NOMO-1 treated with DMSO at 0.1 percent for 48 hours (cell line): Measurements from ENCODE around the gene SNED1.

Experiments
- DNase-seq: peaks from one replicate; lab custom pipeline; 2025; ENCODE audit not compliant: unreplicated experiment; lab: John Stamatoyannopoulos, UW

SNED1 gene

DNA sequence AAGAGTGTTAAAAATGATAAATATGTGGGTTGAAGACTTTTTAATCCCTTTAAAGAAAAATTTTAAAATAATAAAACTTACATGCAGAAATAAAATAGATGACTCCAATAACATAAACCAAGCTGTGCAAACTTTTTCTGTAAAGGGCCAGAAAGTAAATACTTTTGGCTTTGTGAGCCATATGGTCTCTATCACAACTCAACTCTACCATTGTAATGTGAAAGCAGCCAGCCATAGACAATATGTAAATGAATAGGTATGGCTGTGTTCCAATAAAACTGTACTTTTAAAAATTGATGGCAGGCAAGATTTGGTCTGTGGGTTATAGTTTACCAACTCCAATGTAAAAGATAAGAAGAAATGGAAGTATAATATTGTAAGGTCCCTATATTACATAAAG is 45.2 kb downstream of the SNED1 start:
- no peak for DNase-seq

- no peak for DNase-seq
These were observed 49.0 kb downstream of the SNED1 start for GRCh38 chr2:241047253-241048010.

GRCh38 chr2:241048149-241048948 is 49.9 kb downstream of the SNED1 start:
- DNase-seq: no peak

- DNase-seq: no peak
These were observed 50.5 kb downstream of the SNED1 start for GRCh38 chr2:241048949-241049343.

DNA sequence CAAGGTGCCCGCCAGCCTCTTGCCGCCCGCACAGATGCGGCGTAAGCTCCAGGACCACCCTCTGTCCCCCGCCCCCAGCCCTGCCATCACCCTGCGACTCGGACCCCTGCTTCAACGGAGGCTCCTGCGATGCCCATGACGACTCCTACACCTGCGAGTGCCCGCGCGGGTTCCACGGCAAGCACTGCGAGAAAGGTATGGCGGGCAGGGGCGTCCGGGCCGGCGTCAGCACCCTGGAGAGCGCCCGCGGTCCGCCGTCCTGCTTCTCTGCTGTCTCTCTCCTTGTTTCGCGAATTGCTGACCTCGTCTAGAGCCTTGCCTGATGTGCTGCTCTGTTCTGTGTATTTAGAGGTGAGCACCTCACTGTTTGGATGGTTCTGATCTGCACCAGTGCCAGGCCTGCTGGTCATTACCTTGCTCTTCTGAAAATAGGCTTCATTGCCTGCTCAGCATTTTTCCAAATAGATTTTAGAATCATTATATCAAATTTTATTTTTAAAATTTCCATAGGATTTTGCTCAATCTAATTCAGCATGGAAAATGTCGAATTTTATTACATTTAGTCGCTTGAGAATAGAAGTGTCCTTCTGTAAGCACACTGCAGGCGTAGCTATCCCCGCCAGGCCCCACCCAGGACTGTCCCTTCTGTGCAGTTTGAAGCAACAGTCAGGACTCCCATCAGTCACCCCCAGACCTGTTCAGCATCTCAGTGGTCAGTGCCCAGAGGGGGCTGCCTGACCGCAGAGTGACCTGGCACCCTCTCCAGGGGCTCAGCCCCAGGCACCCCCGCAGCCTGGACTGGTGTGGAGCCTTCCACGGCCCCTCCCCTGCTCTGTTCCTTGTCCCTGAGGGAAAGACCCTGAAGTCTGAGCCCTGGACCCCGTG is 51.6 kb downstream of the SNED1 start:
- DNase-seq: no peak

DNA sequence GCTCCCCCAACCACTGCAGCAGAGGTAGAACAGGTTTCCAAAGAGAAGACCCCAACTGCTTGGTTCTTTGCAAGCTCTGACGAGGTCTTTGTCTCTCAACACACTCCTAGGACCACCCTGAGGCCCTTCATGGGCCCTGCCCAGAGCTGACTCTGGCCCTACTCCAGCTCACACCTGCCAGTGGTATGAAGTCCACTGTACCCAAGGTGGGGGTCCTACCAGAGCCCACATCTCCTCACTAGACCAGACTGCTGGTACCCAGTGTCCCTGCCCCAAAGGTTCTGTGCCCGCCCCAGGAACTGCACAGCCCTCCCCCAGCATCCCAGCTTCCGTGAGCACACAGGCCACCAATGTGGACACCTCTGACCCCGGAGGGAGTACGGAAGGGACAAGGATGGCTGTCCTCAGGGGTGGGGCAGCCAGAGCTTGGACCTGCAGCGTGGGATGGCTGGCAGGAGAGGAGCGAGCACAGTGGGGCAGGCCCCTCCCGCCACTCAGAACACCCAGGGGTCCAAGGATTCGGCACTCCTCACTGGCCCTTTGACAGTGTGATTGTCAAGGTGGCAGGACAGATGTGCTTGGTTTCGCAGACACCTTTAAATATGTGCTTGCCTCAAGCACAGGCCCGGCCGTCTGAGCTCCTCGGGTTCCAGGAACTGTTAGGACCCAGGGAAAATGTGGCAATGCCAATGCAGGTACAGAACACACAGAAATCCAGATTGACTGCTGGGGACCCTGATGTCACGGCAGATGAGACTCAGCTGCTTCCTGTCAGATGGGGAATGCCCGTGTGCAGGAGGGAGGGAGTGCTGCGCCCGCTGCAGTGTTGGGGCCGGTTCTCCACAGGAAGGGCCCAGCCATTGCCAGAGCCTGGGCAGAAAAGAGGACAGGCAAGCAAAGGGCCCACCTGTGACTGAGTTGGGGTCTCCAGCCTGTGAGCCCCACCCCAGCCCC is 52.5 kb downstream of the SNED1 start:
- no peak for DNase-seq

GRCh38 chr2:241051578-241052487 is 53.4 kb downstream of the SNED1 start:
- no peak for DNase-seq

GRCh38 chr2:241052677-241053360 is 54.4 kb downstream of the SNED1 start:
- no peak for DNase-seq

- DNase-seq: no peak
These were observed 55.3 kb downstream of the SNED1 start for GRCh38 chr2:241053576-241054251.

DNA sequence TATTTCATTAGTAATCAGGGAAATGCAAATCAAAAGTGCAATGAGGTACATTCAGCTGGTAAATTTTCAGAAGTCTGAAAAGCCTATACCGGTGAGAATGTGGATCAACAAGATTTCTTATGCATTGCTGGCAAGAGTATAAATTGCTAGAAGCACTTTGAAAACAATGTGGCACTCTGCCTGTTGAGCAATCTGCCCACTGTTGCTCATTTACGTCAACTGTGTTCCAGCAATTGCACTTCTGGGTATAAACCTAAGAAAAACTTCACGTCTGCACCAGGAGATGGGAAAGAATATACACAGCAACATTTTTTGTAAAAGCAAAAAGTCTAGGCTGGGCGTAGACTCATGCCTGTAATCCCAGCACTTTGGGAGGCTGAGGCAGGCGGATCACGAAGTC is 62.9 kb downstream of the SNED1 start:
- DNase-seq: no peak

DNA sequence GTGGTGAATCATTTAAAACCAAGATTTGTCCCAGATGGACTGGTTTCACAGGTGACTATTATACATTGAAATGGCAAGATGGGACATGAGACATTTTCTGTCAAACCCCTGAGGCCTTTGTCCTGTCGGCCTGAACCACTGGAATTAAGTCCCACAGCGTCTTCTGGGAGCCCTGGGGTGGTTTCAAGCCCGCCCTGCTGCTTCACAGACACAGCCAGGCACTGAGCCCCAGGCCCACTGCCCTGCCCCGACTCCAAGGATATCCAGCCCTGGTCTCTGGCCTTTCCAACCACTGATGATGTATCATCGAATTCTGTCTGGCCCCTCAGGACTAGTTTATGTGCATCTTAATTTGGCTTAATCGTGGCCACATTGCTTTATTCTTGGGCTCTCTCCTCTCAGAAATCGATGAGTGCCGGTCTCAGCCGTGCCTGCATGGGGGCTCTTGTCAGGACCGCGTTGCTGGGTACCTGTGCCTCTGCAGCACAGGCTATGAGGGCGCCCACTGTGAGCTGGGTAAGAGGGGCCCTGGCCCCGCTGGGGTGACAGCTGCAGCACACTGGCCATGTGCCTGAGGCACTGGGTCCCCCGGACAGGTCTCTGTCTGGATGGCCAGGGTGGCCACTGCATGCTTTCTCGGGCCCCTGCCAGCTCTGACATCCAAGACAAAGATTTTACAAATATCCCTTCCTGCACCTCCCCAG is 64.1 kb downstream of the SNED1 start:
- DNase-seq: no peak

DNA sequence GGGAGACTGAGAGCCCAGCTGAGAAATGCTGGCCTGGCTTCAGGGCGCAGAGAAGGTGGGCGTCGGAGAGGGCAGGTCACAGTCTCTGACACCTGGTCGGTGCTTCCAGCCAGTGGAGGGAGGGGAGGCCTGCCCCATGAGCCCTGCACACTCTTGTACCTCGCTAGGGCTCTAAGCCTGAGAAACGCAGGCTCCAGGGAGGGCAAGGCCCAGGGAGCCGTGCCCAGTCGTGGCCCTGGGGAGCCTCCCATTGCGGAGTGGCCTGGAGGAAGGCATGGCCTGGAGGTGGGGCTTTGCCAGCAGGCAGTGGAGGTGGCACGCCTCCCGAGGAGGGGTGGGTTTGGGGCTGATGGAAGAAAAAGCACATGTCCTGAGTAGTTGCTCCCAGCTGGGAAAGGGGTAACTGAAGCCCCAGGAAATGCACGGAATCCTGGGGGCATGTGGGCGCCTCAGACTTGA is 64.7 kb downstream of the SNED1 start:
- DNase-seq: no peak

- no peak for DNase-seq
These were observed 65.2 kb downstream of the SNED1 start for GRCh38 chr2:241063587-241063986.

DNA sequence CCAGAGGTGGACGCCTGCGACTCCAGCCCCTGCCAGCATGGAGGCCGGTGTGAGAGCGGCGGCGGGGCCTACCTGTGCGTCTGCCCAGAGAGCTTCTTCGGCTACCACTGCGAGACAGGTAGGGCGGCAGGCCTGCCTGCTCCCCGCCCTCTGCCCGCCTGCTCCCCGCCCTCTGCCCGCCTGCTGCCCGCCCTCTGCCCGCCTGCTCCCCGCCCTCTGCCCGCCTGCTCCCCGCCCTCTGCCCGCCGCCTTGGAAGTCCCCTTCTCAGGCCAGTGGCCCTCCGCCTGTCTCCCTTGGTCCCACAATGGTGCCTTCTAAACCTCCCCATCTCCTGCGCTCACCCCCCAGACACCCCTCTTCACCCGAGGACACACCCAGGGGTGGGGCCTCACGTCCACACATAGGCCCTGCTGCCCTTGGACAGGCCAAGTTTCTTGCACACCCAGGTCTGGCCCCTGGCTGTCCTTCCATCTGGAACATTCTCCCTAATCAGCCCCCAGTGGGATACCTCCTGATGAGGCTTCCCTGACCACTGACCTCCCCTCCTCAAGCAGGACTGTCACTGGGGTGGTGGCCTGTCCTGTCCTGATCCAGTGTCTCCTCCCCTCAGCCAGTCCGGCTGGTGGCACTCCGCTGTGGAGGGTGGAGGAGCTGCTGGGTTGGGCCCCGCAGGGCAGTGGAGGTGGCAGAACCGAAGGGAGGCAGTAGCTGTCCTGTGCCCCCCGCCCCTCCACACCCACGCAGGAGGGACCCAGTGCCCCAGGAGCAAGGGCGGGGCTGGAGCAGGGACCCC is 65.8 kb downstream of the SNED1 start:
- no peak for DNase-seq

DNA sequence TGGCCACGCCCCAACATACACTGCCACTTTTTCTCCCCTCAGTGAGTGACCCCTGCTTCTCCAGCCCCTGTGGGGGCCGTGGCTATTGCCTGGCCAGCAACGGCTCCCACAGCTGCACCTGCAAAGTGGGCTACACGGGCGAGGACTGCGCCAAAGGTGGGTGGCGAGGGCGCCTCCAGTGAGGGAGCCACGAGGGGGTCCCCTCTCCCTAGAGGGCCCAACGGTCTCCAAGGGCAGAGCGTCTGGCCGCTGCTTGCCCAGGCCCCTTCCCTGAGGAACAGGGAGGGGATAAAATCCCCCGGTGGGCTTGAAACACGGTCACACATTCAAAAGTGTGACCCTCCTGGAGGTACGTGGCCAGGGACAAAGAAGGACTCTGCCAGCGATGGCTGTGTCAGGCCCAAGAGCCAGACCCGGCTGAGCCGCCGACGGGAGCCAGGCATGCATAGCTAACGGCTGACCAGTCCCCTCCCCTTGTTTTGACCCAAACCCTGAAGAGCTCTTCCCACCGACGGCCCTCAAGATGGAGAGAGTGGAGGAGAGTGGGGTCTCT is 66.5 kb downstream of the SNED1 start:
- DNase-seq: no peak

- DNase-seq: no peak
These were observed 67.0 kb downstream of the SNED1 start for GRCh38 chr2:241065355-241065803.
